Smooth muscle cell (in vitro differentiated cells): Measurements from ENCODE around the gene TMEM156. TPM values are rescaled to one million over a fixed set of nuclear protein-coding genes. Genes with fewer than 3 reads are reported as not detected.

Source experiments
- DNase-seq: peaks from one replicate; lab custom pipeline; 2025; ENCODE audit not compliant: unreplicated experiment; lab: John Stamatoyannopoulos, UW
- H2AFZ ChIP-seq: fragments of 200-600 bp; sonication (generic); 2 replicates; pipeline ENCODE4 v1.6.0; 2016; ENCODE audit warnings: antibody characterized with exemption, low read depth, mild to moderate bottlenecking
- H3F3A ChIP-seq: fragments of 200-600 bp; sonication (generic); 2 replicates; pipeline ENCODE4 v1.6.0; 2017; ENCODE audit warnings: antibody characterized with exemption, low read depth
- H3K27ac ChIP-seq: fragments of 200-600 bp; sonication (generic); 2 replicates; pipeline ENCODE4 v1.5.1; 2016; ENCODE audit warnings: low read depth, mild to moderate bottlenecking
- H3K27me3 ChIP-seq: fragments of 200-600 bp; sonication (generic); 2 replicates; pipeline ENCODE4 v1.6.1; 2016; ENCODE audit warnings: low read depth, mild to moderate bottlenecking
- H3K36me3 ChIP-seq: fragments of 200-600 bp; sonication (generic); 2 replicates; pipeline ENCODE4 v1.5.1; 2016; ENCODE audit warnings: low read depth
- H3K4me1 ChIP-seq: fragments of 200-600 bp; sonication (generic); 2 replicates; pipeline ENCODE4 v1.5.1; 2016; ENCODE audit warnings: low read depth
- H3K4me2 ChIP-seq: fragments of 200-600 bp; sonication (generic); 2 replicates; pipeline ENCODE4 v1.6.0; 2016; ENCODE audit warnings: mild to moderate bottlenecking
- H3K4me3 ChIP-seq: fragments of 200-600 bp; sonication (generic); 2 replicates; pipeline ENCODE4 v1.5.1; 2016; ENCODE audit warnings: mild to moderate bottlenecking
- H3K79me2 ChIP-seq: fragments of 200-600 bp; sonication (generic); 2 replicates; pipeline ENCODE4 v1.6.0; 2016; ENCODE audit warnings: low read depth, mild to moderate bottlenecking
- H3K9ac ChIP-seq: fragments of 200-600 bp; sonication (generic); 2 replicates; pipeline ENCODE4 v1.6.0; 2016; ENCODE audit warnings: low read depth
- H3K9me3 ChIP-seq: fragments of 200-600 bp; sonication (generic); replicated peaks from 2 replicates; pipeline ENCODE4 v1.5.1; 2016; ENCODE audit warnings: low read depth
- H4K20me1 ChIP-seq: fragments of 200-600 bp; sonication (generic); 2 replicates; pipeline ENCODE4 v1.6.0; 2016; ENCODE audit warnings: low read depth
- CTCF ChIP-seq: fragments of 200-600 bp; sonication (generic); IDR thresholded peaks from 2 replicates; pipeline ENCODE4 v1.5.1; 2017; ENCODE audit warnings: borderline replicate concordance, mild to moderate bottlenecking, antibody characterized with exemption; ENCODE audit not compliant: insufficient read depth, poor library complexity, severe bottlenecking
- WGBS: methylation state at CpG from one replicate; pipeline ENCODE4 v1.1.7; 2016; ENCODE audit warnings: low lambda C conversion rate; 5-methylcytosine and 5-hydroxymethylcytosine counted together
- polyA plus RNA-seq: library from polyadenylated mRNA; unstranded; fragments of >200 nt; fragmentation: Nextera tagmentation; extraction: Ambion mirVana; gene quantifications from 2 replicates; pipeline ENCODE4 v1.2.1, GENCODE V29; 2016
- total RNA-seq: library from RNA; depleted of rRNA; stranded (reverse); fragments of >200 nt; gene quantifications from 2 replicates; pipeline ENCODE4 v1.2.3, GENCODE V29; 2014

The TMEM156 gene
- total and polyA plus RNA-seq, 2 experiments from 2014 or later: 0.04 TPM; not detected in 1

GRCh38 chr4:38982361-38983095, 49.7 kb downstream of the TMEM156 start:
- no peaks in the 10 kb centered on the region for H3K9me3 ChIP-seq
- WGBS: 81% methylated on average over 5 of the region's 5 CpGs
- peaks cover 11% of the 10 kb centered on the region for H3F3A ChIP-seq
- H3K79me2 ChIP-seq: no peaks in the 10 kb centered on the region
- DNase-seq: no peak
- H3K4me3 ChIP-seq: no peak overlapping the region
- H2AFZ ChIP-seq: no peak overlapping the region
- TF ChIP-seq CTCF: no peak
- peaks cover 25% of the 10 kb centered on the region for H3K4me1 ChIP-seq
- no peaks in the 10 kb centered on the region for H4K20me1 ChIP-seq
- H3K36me3 ChIP-seq: no peaks in the 10 kb centered on the region
- no peaks in the 10 kb centered on the region for H3K27me3 ChIP-seq
- no peak overlapping the region for H3K9ac ChIP-seq
- no peak overlapping the region for H3K27ac ChIP-seq
- no peak overlapping the region for H3K4me2 ChIP-seq

GRCh38 chr4:38980903-38981676, 51.1 kb downstream of the TMEM156 start:
- Histone ChIP-seq H2AFZ (peak overlapping the region; percentile 21), H3K4me3 (no peak overlapping the region), H3K4me2 (peak overlapping the region; percentile 10), H3K4me1 (peaks cover 21% of the 10 kb centered on the region), H3K9me3 (no peaks in the 10 kb centered on the region), H3F3A (peaks cover 11% of the 10 kb centered on the region), H4K20me1 (no peaks in the 10 kb centered on the region), H3K27ac (peak overlapping the region; percentile 3), H3K36me3 (no peaks in the 10 kb centered on the region), H3K79me2 (no peaks in the 10 kb centered on the region), H3K9ac (no peak overlapping the region), H3K27me3 (no peaks in the 10 kb centered on the region)
- WGBS: 69% methylated on average over 7 of the region's 7 CpGs
- no peak for TF ChIP-seq CTCF
- no peak for DNase-seq

GRCh38 chr4:38979511-38980230, 52.5 kb downstream of the TMEM156 start:
- Histone ChIP-seq H3K4me2 (no peak overlapping the region), H3K27ac (no peak overlapping the region)
- 82% methylated on average over 3 of the region's 3 CpGs for WGBS

More at GRCh38 chr4:38979511-38980230, 52.5 kb downstream of the TMEM156 start:
- H3K36me3 ChIP-seq: no peaks in the 10 kb centered on the region
- H3K4me1 ChIP-seq: peaks cover 7% of the 10 kb centered on the region
- H3F3A ChIP-seq: peaks cover 11% of the 10 kb centered on the region
- H2AFZ ChIP-seq: no peak overlapping the region
- H3K9me3 ChIP-seq: no peaks in the 10 kb centered on the region
- H3K9ac ChIP-seq: no peak overlapping the region
- no peaks in the 10 kb centered on the region for H3K79me2 ChIP-seq
- H4K20me1 ChIP-seq: no peaks in the 10 kb centered on the region
- no peaks in the 10 kb centered on the region for H3K27me3 ChIP-seq
- DNase-seq: no peak
- no peak overlapping the region for H3K4me3 ChIP-seq
- TF ChIP-seq CTCF: no peak
